H1 (cell line): ENCODE results near the gene ULBP3. TPM values are rescaled to one million over a fixed set of nuclear protein-coding genes. Genes with fewer than 3 reads are reported as not detected.

Experiments
- CTCF ChIA-PET: fragments of 300-600 bp; sonication (Branson Sonifier 250); formaldehyde crosslinking; loops from one replicate; lab custom pipeline; 2021; ENCODE audit not compliant: partially characterized antibody; lab: Charles Lee
- POLR2A ChIA-PET: fragments of 300-600 bp; sonication (Branson Sonifier 250); formaldehyde crosslinking; loops from one replicate; lab custom pipeline; 2021; ENCODE audit warnings: inconsistent platforms; ENCODE audit not compliant: partially characterized antibody; lab: Charles Lee
- DNase-seq, 2 experiments: peaks; one replicate each; pipeline versions ENCODE4 v3.0.0 to v3.0.0-alpha.2; 2010 to 2022; ENCODE audit warnings: low spot score in 2 of 2, low read depth in 1 of 2, mixed read lengths in 1 of 2
- FAIRE-seq: peaks from 2 replicates; lab custom pipeline; 2011; peaks lifted over from hg19 to GRCh38; lab: Jason Lieb, UNC
- H2AFZ ChIP-seq: 2 replicates; pipeline ENCODE4 v1.8.1; 2012; ENCODE audit warnings: low read length, inconsistent platforms
- H2AK5ac ChIP-seq: 2 replicates; pipeline ENCODE4 v1.6.1; 2013; ENCODE audit warnings: low read depth, low read length
- H2BK120ac ChIP-seq: replicated peaks from 2 replicates; pipeline ENCODE3; 2013; ENCODE audit warnings: low read depth, low read length, inconsistent platforms
- H2BK12ac ChIP-seq: 2 replicates; pipeline ENCODE4 v1.6.1; 2013; ENCODE audit warnings: low read depth, low read length
- H2BK15ac ChIP-seq: 2 replicates; pipeline ENCODE4 v1.6.1; 2013; ENCODE audit warnings: low read length
- H2BK20ac ChIP-seq: 2 replicates; pipeline ENCODE4 v1.6.1; 2013; ENCODE audit warnings: low read length
- H2BK5ac ChIP-seq: 2 replicates; pipeline ENCODE4 v1.6.1; 2013; ENCODE audit warnings: low read depth, low read length
- H3K14ac ChIP-seq: 2 replicates; pipeline ENCODE4 v1.6.1; 2013; ENCODE audit warnings: inconsistent platforms; ENCODE audit not compliant: insufficient read length
- H3K18ac ChIP-seq: 2 replicates; pipeline ENCODE4 v1.6.1; 2013; ENCODE audit warnings: low read length; ENCODE audit errors: extremely low read depth
- H3K23ac ChIP-seq: 2 replicates; pipeline ENCODE4 v1.6.1; 2013; ENCODE audit warnings: inconsistent platforms; ENCODE audit not compliant: insufficient read length
- H3K23me2 ChIP-seq: 2 replicates; pipeline ENCODE4 v1.6.1; 2013; ENCODE audit warnings: low read depth, low read length
- H3K27ac ChIP-seq: 2 replicates; pipeline ENCODE4 v1.6.1; 2011; ENCODE audit warnings: low read depth, low read length, inconsistent platforms
- H3K27me3 ChIP-seq, 4 experiments: replicated peaks in 1 of 4; 1 replicate in 1 of 4; 2 replicates in 3 of 4; pipeline versions ENCODE4 v1.6.1 to v1.8.1; 2011 to 2013; ENCODE audit warnings: low read length in 3 of 4, mild to moderate bottlenecking in 3 of 4, inconsistent platforms in 2 of 4, mixed read lengths in 2 of 4, moderate library complexity in 1 of 4; ENCODE audit not compliant: control insufficient read depth in 3 of 4, insufficient read depth in 3 of 4; ENCODE audit errors: extremely low read depth in 1 of 4
- H3K36me3 ChIP-seq, 4 experiments: 2 replicates each; pipeline versions ENCODE4 v1.6.1 to v1.8.1; 2011 to 2013; ENCODE audit warnings: mild to moderate bottlenecking in 4 of 4, low read length in 3 of 4, moderate library complexity in 2 of 4, control low read depth in 1 of 4, inconsistent platforms in 1 of 4; ENCODE audit not compliant: insufficient read depth in 4 of 4, control insufficient read depth in 2 of 4
- H3K4ac ChIP-seq: replicated peaks from 2 replicates; pipeline ENCODE3; 2013; ENCODE audit warnings: low read length, low read depth, mixed read lengths, inconsistent platforms; ENCODE audit not compliant: insufficient read length
- H3K4me1 ChIP-seq, 4 experiments: replicated peaks in 1 of 4; 1 replicate in 1 of 4; 2 replicates in 3 of 4; pipeline versions ENCODE4 v1.6.1 to v1.8.1; 2011 to 2013; ENCODE audit warnings: low read length in 3 of 4, inconsistent platforms in 2 of 4, mixed read lengths in 1 of 4; ENCODE audit not compliant: insufficient read depth in 4 of 4, control insufficient read depth in 3 of 4
- H3K4me2 ChIP-seq, 2 experiments: 2 replicates each; pipeline versions ENCODE4 v1.6.1 to v1.8.1; 2011 to 2013; ENCODE audit warnings: low read depth in 2 of 2, low read length in 2 of 2, control low read depth in 1 of 2, inconsistent platforms in 1 of 2, mild to moderate bottlenecking in 1 of 2; ENCODE audit not compliant: insufficient read depth in 1 of 2
- H3K4me3 ChIP-seq, 4 experiments: fragments of 200-600, 300-600 bp in 1 of 4; sonication (generic), shearing (Covaris generic), sonication (Bioruptor Twin) in 1 of 4; 2 replicates each; pipeline versions ENCODE4 v1.5.1 to v1.8.1; 2011 to 2016; ENCODE audit warnings: low read length in 4 of 4, low read depth in 3 of 4, control low read depth in 2 of 4, inconsistent platforms in 2 of 4, mild to moderate bottlenecking in 2 of 4, mixed read lengths in 1 of 4, moderate library complexity in 1 of 4; ENCODE audit not compliant: insufficient read depth in 2 of 4; ENCODE audit errors: extremely low read depth in 1 of 4
- H3K56ac ChIP-seq: replicated peaks from 2 replicates; pipeline ENCODE3; 2013; ENCODE audit warnings: low read depth, mild to moderate bottlenecking, mixed read lengths, low read length, inconsistent platforms; ENCODE audit not compliant: insufficient read length
- H3K79me1 ChIP-seq: 2 replicates; pipeline ENCODE4 v1.6.1; 2013; ENCODE audit warnings: low read depth, low read length, control low read depth
- H3K79me2 ChIP-seq, 2 experiments: 2 replicates each; pipeline versions ENCODE4 v1.6.1 to v1.8.1; 2012 to 2013; ENCODE audit warnings: low read length in 2 of 2, mild to moderate bottlenecking in 2 of 2, inconsistent platforms in 1 of 2; ENCODE audit not compliant: insufficient read depth in 2 of 2, control insufficient read depth in 1 of 2
- H3K9ac ChIP-seq, 4 experiments: replicated peaks in 1 of 4; 1 replicate in 1 of 4; 2 replicates in 3 of 4; pipeline versions ENCODE4 v1.6.1 to v1.8.1; 2011 to 2013; ENCODE audit warnings: low read depth in 3 of 4, low read length in 3 of 4, control low read depth in 2 of 4, mild to moderate bottlenecking in 2 of 4, moderate library complexity in 2 of 4, inconsistent platforms in 1 of 4; ENCODE audit errors: extremely low read depth in 1 of 4
- H3K9me3 ChIP-seq, 2 experiments: 2 replicates each; pipeline versions ENCODE4 v1.6.1 to v1.8.1; 2012 to 2013; ENCODE audit warnings: mild to moderate bottlenecking in 2 of 2, moderate library complexity in 2 of 2, control low read depth in 1 of 2, inconsistent platforms in 1 of 2, low read depth in 1 of 2, low read length in 1 of 2, mixed read lengths in 1 of 2; ENCODE audit not compliant: insufficient read depth in 2 of 2
- H4K20me1 ChIP-seq, 2 experiments: replicated peaks in 1 of 2; 2 replicates each; pipeline versions ENCODE3 to v1.8.1; 2011 to 2013; ENCODE audit warnings: inconsistent platforms in 2 of 2, low read length in 2 of 2, mild to moderate bottlenecking in 1 of 2; ENCODE audit not compliant: insufficient read depth in 2 of 2, control insufficient read depth in 1 of 2
- H4K5ac ChIP-seq: 2 replicates; pipeline ENCODE4 v1.6.1; 2013; ENCODE audit warnings: low read length, low read depth, mixed read lengths, inconsistent platforms; ENCODE audit not compliant: insufficient read length
- H4K8ac ChIP-seq: 2 replicates; pipeline ENCODE4 v1.8.0; 2013; ENCODE audit warnings: mild to moderate bottlenecking, moderate library complexity, low read length, inconsistent platforms; ENCODE audit not compliant: insufficient read depth; ENCODE audit errors: extremely low read depth
- H4K91ac ChIP-seq: replicated peaks from 2 replicates; pipeline ENCODE3; 2013; ENCODE audit warnings: low read length, mixed read lengths, inconsistent platforms; ENCODE audit not compliant: insufficient read length
- SUZ12 ChIP-seq: fragments of 200-600 bp; sonication (generic); IDR thresholded peaks from 2 replicates; pipeline ENCODE4 v1.6.1; 2012; ENCODE audit warnings: mild to moderate bottlenecking, inconsistent platforms, low read length, moderate library complexity, mixed read lengths
- WGBS, 2 experiments: shearing (Covaris generic) in 1 of 2; methylation state at CpG; one replicate each; pipeline versions ENCODE4 v1.1.6 to v1.1.7; 2013 to 2015; ENCODE audit warnings: low lambda C conversion rate in 2 of 2, mixed read lengths in 2 of 2, inconsistent platforms in 1 of 2, low coverage in 1 of 2, missing lambda C conversion rate in 1 of 2; ENCODE audit not compliant: insufficient replicate concordance in 2 of 2, insufficient coverage in 1 of 2, insufficient read length in 1 of 2; ENCODE audit errors: extremely low coverage in 1 of 2, missing lambda C conversion rate in 1 of 2; 5-methylcytosine and 5-hydroxymethylcytosine counted together
- polyA plus RNA-seq, 7 experiments: library from polyadenylated mRNA; depleted of rRNA in 3 of 7; stranded (reverse) in 5 of 7; unstranded in 2 of 7; fragments of >200 nt in 5 of 7; fragments of 200-250 nt in 2 of 7; gene quantifications; 1 replicate in 5 of 7; 2 replicates in 1 of 7; 4 replicates in 1 of 7; pipeline versions ENCODE4 v1.2.1 to v1.2.3, GENCODE V29; 2011 to 2013; ENCODE audit warnings: missing spikeins in 2 of 7, mixed read lengths in 2 of 7
- total RNA-seq: library from RNA; stranded (reverse); fragmentation: NEBNext Ultra II Directional; extraction: Animal tissue kit (Norgen Biotek cat#: 25700); gene quantifications from 2 replicates; pipeline ENCODE4 v1.2.1, GENCODE V29; 2021

The ULBP3 gene
- total and polyA plus RNA-seq, 2 of the 8 experiments (the other 6 are each of a cell fraction or from before 2014, with no cell fraction given), result 1.9 to 4.2 TPM

DNA sequence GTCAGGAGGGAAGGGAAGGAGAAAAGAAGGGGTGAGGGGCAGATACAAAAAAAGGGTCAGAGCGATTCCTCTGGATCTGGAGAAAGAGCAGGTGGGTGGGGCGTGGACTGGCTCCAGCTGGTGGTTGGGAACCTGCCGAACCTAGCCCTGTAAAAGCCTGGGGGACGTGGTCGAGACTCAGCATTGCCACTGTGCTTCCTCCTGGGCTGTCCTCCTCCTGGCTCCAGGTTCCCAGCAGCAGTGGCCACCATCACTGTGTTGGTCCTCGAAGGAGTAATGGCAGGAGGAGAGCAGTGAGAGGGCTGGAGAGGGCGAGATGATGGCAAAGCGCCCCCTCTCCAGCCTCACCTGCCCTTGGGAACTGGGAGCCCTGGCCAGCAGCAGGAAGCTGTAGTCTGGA is 40.1 kb downstream of the ULBP3 start:
- Histone ChIP-seq H2BK20ac (no peak overlapping the region), H3K18ac (no peak overlapping the region), H4K5ac (no peak overlapping the region), H3K4ac (no peak overlapping the region), H3K4me2 (no peak overlapping the region), H3K79me2 (no peaks in the 10 kb centered on the region), H2BK12ac (no peak overlapping the region), H3K36me3 (no peaks in the 10 kb centered on the region), H3K23me2 (no peaks in the 10 kb centered on the region; the same call in 1 of the 2 replicates), H3K9me3 (no peaks in the 10 kb centered on the region), H4K91ac (no peak overlapping the region), H2BK5ac (no peak overlapping the region), H2AFZ (no peak overlapping the region), H3K23ac (no peak overlapping the region), H3K27me3 (peaks cover 7 to 32% (median 22%) of the 10 kb centered on the region in 4 experiments; a peak in 6 of 7 replicates), H4K8ac (no peak overlapping the region), H4K20me1 (no peaks in the 10 kb centered on the region), H2BK120ac (no peak overlapping the region), H2AK5ac (0 out of 2 replicates have a peak overlapping the region, but pooled peaks have one; percentile 16), H3K4me1 (peaks cover 0 to 6% (median 1%) of the 10 kb centered on the region in 4 experiments; a peak in 4 of 7 replicates), H3K79me1 (no peaks in the 10 kb centered on the region), H3K14ac (no peak overlapping the region), H3K56ac (no peak overlapping the region), H2BK15ac (no peak overlapping the region), H3K27ac (no peak overlapping the region), H3K4me3 (no peak overlapping the region), H3K9ac (no peak overlapping the region)
- CTCF ChIA-PET, result interaction anchor here (0.8 to 1.3 kb wide), 2 partner anchors 12 to 113 kb away, joined by 3 to 4 read pairs; no protein-coding TSS in a partner anchor
- POLR2A ChIA-PET, result no interaction called here
- DNase-seq, result no peak
- no peak for FAIRE-seq
- TF ChIP-seq SUZ12, result no peak
- WGBS, 2 experiments, result 85% methylated on average over 8 of the region's 8 CpGs; no CpG with 5 or more reads in 1 of the 2 experiments
